IPS-NIHi7 (cell line): ENCODE results near the gene ZFPL1.

Experiments
- DNase-seq: peaks from one replicate; pipeline ENCODE4 v3.0.0; 2012; ENCODE audit warnings: mixed read lengths; ENCODE audit errors: extremely low spot score

The ZFPL1 gene

GRCh38 chr11:65083834-65084597 is at the start of gene ZFPL1, which contains the start of gene CDCA5:
ZFPL1 (plus strand) TSS chr11:65084222; CDS start chr11:65084699, 477 bp downstream.
CDCA5 (minus strand) TSS chr11:65084040; CDS start chr11:65083978, 62 bp downstream.
- peak; percentile 99 for DNase-seq

- no peak for DNase-seq
These were observed 49.6 kb upstream of the ZFPL1 start for GRCh38 chr11:65034423-65034822.

GRCh38 chr11:65035579-65035978 is 48.4 kb upstream of the ZFPL1 start:
- no peak for DNase-seq

GRCh38 chr11:65036931-65037330 is 47.1 kb upstream of the ZFPL1 start:
- DNase-seq = no peak

- no peak for DNase-seq
These were observed 43.5 kb upstream of the ZFPL1 start for GRCh38 chr11:65040520-65040846.

- peak; percentile 97 for DNase-seq
These were observed 43.0 kb upstream of the ZFPL1 start, which contains the start of gene SAC3D1 for GRCh38 chr11:65040847-65041622. SAC3D1 (plus strand) TSS chr11:65041210; CDS start chr11:65041293, 83 bp downstream.

- no peak for DNase-seq
These were observed 41.1 kb upstream of the ZFPL1 start for GRCh38 chr11:65042891-65043290.

GRCh38 chr11:65043881-65044501 is 40.0 kb upstream of the ZFPL1 start:
- DNase-seq = no peak

- DNase-seq = no peak
These were observed 39.0 kb upstream of the ZFPL1 start for GRCh38 chr11:65045061-65045460.

- DNase-seq = no peak
These were observed 38.3 kb upstream of the ZFPL1 start for GRCh38 chr11:65045728-65046127.

GRCh38 chr11:65047581-65048422 is 36.2 kb upstream of the ZFPL1 start:
- DNase-seq = peak; percentile 54

- DNase-seq = no peak
These were observed 32.6 kb upstream of the ZFPL1 start for GRCh38 chr11:65051398-65051858.

GRCh38 chr11:65053827-65054508 is 30.1 kb upstream of the ZFPL1 start:
- no peak for DNase-seq

GRCh38 chr11:65055538-65055937 is 28.5 kb upstream of the ZFPL1 start:
- DNase-seq = no peak

- no peak for DNase-seq
These were observed 27.0 kb upstream of the ZFPL1 start for GRCh38 chr11:65056999-65057398.

- no peak for DNase-seq
These were observed 26.5 kb upstream of the ZFPL1 start for GRCh38 chr11:65057526-65057925.

- DNase-seq = no peak
These were observed 26.0 kb upstream of the ZFPL1 start for GRCh38 chr11:65058012-65058411.

GRCh38 chr11:65058419-65059054 is 25.5 kb upstream of the ZFPL1 start, which contains the start of gene NAALADL1:
NAALADL1 (minus strand) TSS chr11:65058553; CDS start chr11:65058521, 32 bp downstream.
- no peak for DNase-seq

- no peak for DNase-seq
These were observed 24.5 kb upstream of the ZFPL1 start for GRCh38 chr11:65059523-65059922.
